OCI-LY1 (cell line): ENCODE measurements around the gene STK24.
"Not testable (repeated sequence)": the region's sequence is repeated elsewhere in the genome, so short reads cannot be mapped to it uniquely, and the experiment has no call there.

ENCODE experiments used
- H2AFZ ChIP-seq: fragments of 200-600 bp; sonication (generic), shearing (Covaris generic); 2 replicates; pipeline ENCODE4 v1.6.0; 2014; ENCODE audit warnings: antibody characterized with exemption, mild to moderate bottlenecking, low read length
- H3F3A ChIP-seq: fragments of 200-600 bp; sonication (generic), shearing (Covaris generic); 2 replicates; pipeline ENCODE4 v1.6.0; 2014; ENCODE audit warnings: mild to moderate bottlenecking, antibody characterized with exemption, low read length, moderate library complexity; ENCODE audit not compliant: insufficient read depth
- H3K27ac ChIP-seq: fragments of 200-600 bp; sonication (generic); 2 replicates; pipeline ENCODE4 v1.5.1; 2014; ENCODE audit warnings: low read length, mixed run types, mild to moderate bottlenecking, low read depth; ENCODE audit not compliant: poor library complexity, severe bottlenecking
- H3K27me3 ChIP-seq: fragments of 200-600 bp; sonication (generic); 2 replicates; pipeline ENCODE4 v1.6.0; 2014; ENCODE audit warnings: antibody characterized with exemption, mild to moderate bottlenecking, low read length, moderate library complexity; ENCODE audit not compliant: insufficient read depth
- H3K36me3 ChIP-seq: fragments of 200-600 bp; sonication (generic); 2 replicates; pipeline ENCODE4 v1.6.1; 2014; ENCODE audit warnings: mild to moderate bottlenecking, antibody characterized with exemption, low read length, moderate library complexity, mixed read lengths; ENCODE audit not compliant: insufficient read depth
- H3K4me1 ChIP-seq: fragments of 200-600 bp; sonication (generic); 2 replicates; pipeline ENCODE4 v1.5.1; 2014; ENCODE audit warnings: mild to moderate bottlenecking, low read length, moderate library complexity; ENCODE audit not compliant: insufficient read depth, severe bottlenecking
- H3K4me2 ChIP-seq: fragments of 200-600 bp; sonication (generic), shearing (Covaris generic); 2 replicates; pipeline ENCODE4 v1.6.1; 2014; ENCODE audit warnings: low read length
- H3K4me3 ChIP-seq: fragments of 200-600 bp; sonication (generic); 2 replicates; pipeline ENCODE4 v1.5.1; 2014; ENCODE audit warnings: low read length, low read depth, mild to moderate bottlenecking, mixed read lengths; ENCODE audit not compliant: poor library complexity, severe bottlenecking
- H3K79me2 ChIP-seq: fragments of 200-600 bp; shearing (Covaris generic); 2 replicates; pipeline ENCODE4 v1.6.1; 2016; ENCODE audit warnings: mixed run types, low read length, mixed read lengths; ENCODE audit not compliant: insufficient read depth
- H3K9ac ChIP-seq: fragments of 200-600 bp; sonication (generic), shearing (Covaris generic); 2 replicates; pipeline ENCODE4 v1.6.1; 2014; ENCODE audit warnings: mild to moderate bottlenecking, low read length, mixed read lengths
- H3K9me2 ChIP-seq: fragments of 200-600 bp; sonication (generic), shearing (Covaris generic); 2 replicates; pipeline ENCODE4 v1.6.1; 2014; ENCODE audit warnings: low read depth, mild to moderate bottlenecking, low read length, mixed read lengths
- H3K9me3 ChIP-seq: fragments of 200-600 bp; shearing (Covaris generic); 2 replicates; pipeline ENCODE4 v1.6.1; 2014; ENCODE audit warnings: low read length, mixed read lengths
- H4K20me1 ChIP-seq: fragments of 200-600 bp; sonication (generic), shearing (Covaris generic); 2 replicates; pipeline ENCODE4 v1.6.0; 2016; ENCODE audit warnings: mild to moderate bottlenecking, low read length; ENCODE audit not compliant: insufficient read depth
- EZH2 ChIP-seq: fragments of 200-600 bp; sonication (generic), shearing (Covaris generic); IDR thresholded peaks from 2 replicates; pipeline ENCODE4 v1.8.0; 2017; ENCODE audit warnings: borderline replicate concordance, mixed run types, mild to moderate bottlenecking, antibody characterized with exemption, low read length, moderate library complexity, mixed read lengths
- TF ChIP-seq, protein P1 (sequence below): fragments of 200-600 bp; sonication (generic), shearing (Covaris generic); IDR thresholded peaks from 2 replicates; pipeline ENCODE4 v1.5.1; 2017; ENCODE audit warnings: mild to moderate bottlenecking, antibody characterized with exemption, low read length, moderate library complexity, mixed read lengths

Gene STK24

DNA sequence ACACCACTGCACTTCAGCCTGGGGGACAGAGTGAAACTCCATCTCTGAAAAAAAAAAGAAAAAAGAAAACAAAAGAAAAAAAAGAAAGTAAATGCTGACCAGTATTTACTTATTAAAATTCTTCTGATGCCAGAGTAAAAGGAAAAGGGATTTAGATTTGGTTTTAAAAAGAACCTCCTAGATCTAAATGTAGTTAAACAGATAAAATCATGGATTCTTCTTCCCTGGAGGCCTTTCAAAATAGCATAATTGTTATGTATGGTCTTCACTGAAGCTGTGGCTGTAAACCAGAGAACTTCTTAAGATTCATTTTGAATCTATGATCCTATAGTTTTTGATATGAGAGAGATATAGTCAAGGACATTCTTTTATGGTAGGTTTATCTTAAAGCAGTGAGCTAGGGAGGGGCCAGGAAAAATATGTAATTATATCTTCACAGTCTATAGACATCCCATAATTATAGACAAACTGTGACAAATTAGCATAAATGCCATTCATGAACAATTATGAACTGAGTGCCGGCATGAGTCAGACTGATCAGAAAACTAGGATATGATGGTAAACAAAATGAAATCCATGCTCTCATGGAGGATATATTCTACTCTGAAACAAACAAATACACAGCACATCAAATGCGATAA lies 14.9 kb upstream of the STK24 start:
- Histone ChIP-seq H3K4me3 (no peak overlapping the region), H3K36me3 (no peaks in the 10 kb centered on the region), H2AFZ (no peak overlapping the region), H3K79me2 (no peaks in the 10 kb centered on the region), H4K20me1 (no peaks in the 10 kb centered on the region), H3K27ac (no peak overlapping the region), H3K4me1 (no peaks in the 10 kb centered on the region), H3K9ac (no peak overlapping the region), H3K27me3 (peaks cover 11% of the 10 kb centered on the region; the same call in 1 of the 2 replicates), H3K4me2 (no peak overlapping the region), H3K9me2 (no peaks in the 10 kb centered on the region), H3F3A (no peaks in the 10 kb centered on the region), H3K9me3 (0 out of 2 replicates have a peak, but pooled peaks cover 3% of the 10 kb centered on the region)
- no peak for TF ChIP-seq EZH2
- TF ChIP-seq, protein P1, sequence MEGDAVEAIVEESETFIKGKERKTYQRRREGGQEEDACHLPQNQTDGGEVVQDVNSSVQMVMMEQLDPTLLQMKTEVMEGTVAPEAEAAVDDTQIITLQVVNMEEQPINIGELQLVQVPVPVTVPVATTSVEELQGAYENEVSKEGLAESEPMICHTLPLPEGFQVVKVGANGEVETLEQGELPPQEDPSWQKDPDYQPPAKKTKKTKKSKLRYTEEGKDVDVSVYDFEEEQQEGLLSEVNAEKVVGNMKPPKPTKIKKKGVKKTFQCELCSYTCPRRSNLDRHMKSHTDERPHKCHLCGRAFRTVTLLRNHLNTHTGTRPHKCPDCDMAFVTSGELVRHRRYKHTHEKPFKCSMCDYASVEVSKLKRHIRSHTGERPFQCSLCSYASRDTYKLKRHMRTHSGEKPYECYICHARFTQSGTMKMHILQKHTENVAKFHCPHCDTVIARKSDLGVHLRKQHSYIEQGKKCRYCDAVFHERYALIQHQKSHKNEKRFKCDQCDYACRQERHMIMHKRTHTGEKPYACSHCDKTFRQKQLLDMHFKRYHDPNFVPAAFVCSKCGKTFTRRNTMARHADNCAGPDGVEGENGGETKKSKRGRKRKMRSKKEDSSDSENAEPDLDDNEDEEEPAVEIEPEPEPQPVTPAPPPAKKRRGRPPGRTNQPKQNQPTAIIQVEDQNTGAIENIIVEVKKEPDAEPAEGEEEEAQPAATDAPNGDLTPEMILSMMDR, result no peak

DNA sequence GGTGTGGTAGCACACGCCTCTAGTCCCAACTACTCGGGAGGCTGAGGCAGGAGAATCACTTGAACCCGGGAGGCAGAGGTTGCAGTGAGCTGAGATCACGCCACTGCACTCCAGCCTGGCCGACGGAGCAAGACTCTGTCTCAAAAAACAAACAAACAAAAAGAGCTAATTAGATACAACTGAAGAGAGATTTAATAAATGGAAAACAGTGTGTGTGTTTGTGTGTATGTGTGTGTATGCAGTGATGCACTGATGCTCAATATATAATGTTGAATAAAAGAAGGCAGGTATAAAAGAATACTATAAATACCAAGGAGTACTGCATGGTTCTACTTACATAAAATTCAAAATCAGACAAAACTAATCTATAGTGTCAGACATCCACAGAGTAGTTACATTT lies 13.6 kb upstream of the STK24 start:
- H3K27me3 ChIP-seq, result peaks cover 11% of the 10 kb centered on the region; the same call in 1 of the 2 replicates
- not testable (repeated sequence) for H3K9me2 ChIP-seq, H4K20me1 ChIP-seq, H3F3A ChIP-seq, H2AFZ ChIP-seq, H3K9me3 ChIP-seq, H3K36me3 ChIP-seq, H3K4me1 ChIP-seq, H3K4me2 ChIP-seq, H3K79me2 ChIP-seq, H3K9ac ChIP-seq, H3K4me3 ChIP-seq, H3K27ac ChIP-seq

DNA sequence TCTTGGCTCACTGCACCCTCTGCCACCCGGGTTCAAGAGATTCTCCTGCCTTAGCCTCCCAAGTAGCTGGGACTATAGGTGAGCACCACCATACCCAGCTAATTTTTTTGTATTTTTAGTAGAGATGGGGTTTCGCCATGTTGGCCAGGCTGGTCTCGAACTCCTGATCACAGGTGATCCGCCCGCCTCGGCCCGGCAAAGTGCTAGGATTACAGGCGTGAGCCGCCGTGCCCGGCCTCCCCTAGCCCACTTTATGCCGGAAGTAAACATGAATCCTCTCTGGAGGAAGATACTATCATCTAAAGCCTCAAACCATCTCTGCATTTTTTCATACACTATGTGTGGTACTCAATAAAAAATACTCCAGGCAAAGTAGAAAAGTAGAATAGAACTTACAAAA lies 12.6 kb upstream of the STK24 start:
- not testable (repeated sequence) for H3F3A ChIP-seq, H4K20me1 ChIP-seq, H3K4me1 ChIP-seq, H3K27ac ChIP-seq, H3K9ac ChIP-seq, H3K9me3 ChIP-seq, H3K9me2 ChIP-seq, H3K79me2 ChIP-seq, H3K4me2 ChIP-seq, H3K4me3 ChIP-seq, H2AFZ ChIP-seq, H3K36me3 ChIP-seq
- H3K27me3 ChIP-seq, result peaks cover 11% of the 10 kb centered on the region; the same call in 1 of the 2 replicates

DNA sequence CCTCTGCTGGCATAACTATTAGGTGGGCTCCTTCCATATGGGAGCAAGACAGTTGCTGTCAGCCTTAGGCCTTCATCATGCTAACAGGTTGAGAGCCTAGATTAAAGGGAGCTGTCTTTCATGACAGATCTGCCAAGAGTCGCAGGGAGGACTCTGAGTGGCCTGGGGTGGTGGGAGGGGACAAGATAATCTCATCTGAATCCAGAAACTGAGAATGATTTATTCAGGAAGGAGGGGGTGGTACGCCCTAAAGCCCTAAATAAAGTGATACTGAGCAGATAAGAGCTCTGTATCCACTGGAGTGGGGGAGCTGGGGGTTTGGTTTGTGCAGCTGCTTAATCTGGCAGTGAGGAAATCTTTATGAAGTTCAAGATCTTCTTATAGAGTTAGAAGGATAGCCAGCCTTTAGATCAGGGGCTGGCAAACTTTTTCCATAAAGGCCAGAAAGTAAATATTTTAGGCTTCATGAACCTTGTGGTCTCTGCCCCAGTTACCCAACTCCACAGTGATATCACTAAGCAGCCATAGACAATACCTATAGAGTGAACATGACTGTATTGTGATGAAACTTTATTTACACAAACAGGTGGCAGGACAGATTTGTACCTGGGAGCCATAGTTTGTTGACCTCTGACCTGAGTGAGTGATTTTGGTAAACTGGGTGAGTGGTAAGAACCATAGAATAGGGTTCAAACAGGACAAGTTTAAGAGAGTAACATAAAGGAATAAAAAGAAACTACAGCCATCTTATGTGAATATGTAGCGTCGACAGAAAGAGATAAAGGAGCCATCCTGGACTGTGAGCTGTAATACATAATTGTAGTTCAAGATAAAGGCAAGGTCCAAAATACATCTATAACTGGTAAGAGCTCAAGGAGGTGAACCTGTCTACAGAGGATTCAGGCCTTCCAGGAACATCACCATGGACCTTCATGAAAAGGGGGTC lies 9.8 kb upstream of the STK24 start:
- peaks cover 5% of the 10 kb centered on the region; the same call in 1 of the 2 replicates for H3K27me3 ChIP-seq
- no peaks in the 10 kb centered on the region for H3K4me1 ChIP-seq
- no peak overlapping the region for H3K4me3 ChIP-seq
- H3K36me3 ChIP-seq, result no peaks in the 10 kb centered on the region
- H3K4me2 ChIP-seq, result no peak overlapping the region
- no peaks in the 10 kb centered on the region for H3F3A ChIP-seq
- H3K27ac ChIP-seq, result no peak overlapping the region
- no peaks in the 10 kb centered on the region for H4K20me1 ChIP-seq
- H3K9ac ChIP-seq, result no peak overlapping the region
- H3K79me2 ChIP-seq, result no peaks in the 10 kb centered on the region
- no peak overlapping the region for H2AFZ ChIP-seq
- no peaks in the 10 kb centered on the region for H3K9me2 ChIP-seq
- no peak for TF ChIP-seq EZH2
- TF ChIP-seq, protein P1, result no peak
- 0 out of 2 replicates have a peak, but pooled peaks cover 3% of the 10 kb centered on the region for H3K9me3 ChIP-seq
